GM19239 (cell line): ENCODE measurements around the gene FLAD1.

Source experiments
- DNase-seq: peaks from one replicate; pipeline ENCODE4 v3.0.0; 2011; ENCODE audit warnings: low spot score; ENCODE audit not compliant: insufficient read length
- FAIRE-seq: peaks from 2 replicates; lab custom pipeline; 2011; peaks lifted over from hg19 to GRCh38; lab: Jason Lieb, UNC

FLAD1 gene

DNA sequence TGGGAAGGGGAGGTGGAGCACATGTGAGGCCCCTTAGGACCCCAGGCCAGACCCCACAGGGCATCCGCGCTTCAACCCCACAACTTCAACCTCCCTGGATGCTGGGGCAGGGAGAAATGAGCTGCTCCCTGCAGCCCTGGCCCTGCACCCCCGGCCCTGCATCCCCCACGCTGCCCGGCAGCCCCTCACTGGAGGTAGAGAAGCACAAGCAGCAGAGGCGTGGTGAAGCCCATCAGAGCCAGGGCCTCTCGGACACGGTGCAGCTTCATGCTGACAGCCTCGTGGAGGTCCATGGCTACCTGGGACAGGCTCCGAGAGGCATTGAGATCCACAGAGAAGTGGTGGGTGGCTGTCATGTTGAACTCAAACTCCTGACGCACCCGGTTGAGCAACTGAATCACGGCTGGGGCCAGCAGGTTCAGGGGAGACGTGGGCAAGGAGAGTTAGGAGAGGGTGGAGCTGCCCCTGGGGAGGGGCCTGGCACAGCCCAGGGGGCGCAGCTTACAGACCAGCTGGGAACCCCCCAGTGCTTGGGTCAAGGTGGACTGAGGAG, 47.2 kb downstream of the FLAD1 start:
- no peak for FAIRE-seq
- DNase-seq: no peak

DNA sequence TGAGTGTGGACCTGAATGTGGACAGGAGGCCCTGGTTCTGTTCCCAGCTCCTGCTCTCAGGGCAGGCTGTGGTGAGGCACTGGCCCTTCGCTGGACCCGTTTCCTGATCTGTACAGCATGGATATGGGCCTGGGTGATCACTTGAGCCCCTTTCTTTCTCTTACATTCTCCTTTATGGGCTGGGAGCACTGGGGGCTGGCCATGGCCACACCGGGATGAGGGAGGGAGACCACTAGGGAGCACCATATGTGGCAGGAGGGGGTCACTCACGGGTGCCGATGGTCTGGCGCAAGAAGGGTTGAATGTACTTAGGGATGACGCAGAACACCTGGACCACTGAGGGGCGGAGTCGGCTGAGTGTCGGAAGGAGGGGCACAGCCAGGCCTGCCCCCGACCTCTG, 47.8 kb downstream of the FLAD1 start:
- FAIRE-seq: no peak

DNA sequence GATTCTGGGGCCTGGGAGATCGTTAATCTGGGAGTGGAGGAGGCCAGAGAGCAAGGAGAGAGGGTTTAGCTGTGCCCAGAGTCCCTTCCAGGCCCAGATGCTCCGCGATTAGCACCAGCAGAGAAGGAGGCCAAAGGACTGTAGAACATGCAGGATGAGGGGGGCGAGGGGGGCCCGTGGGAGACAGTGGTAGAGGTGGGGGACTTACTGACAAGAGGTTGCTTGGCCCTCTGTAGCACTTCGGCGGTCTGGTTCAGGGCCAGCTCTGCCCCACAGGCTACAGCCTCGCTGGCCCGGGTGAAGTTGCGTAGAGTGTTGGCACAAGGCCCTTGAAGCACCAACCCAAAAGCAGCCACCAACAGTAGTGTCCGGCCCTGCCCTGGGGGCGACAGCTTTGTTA, 49.7 kb downstream of the FLAD1 start:
- FAIRE-seq (no peak), DNase-seq (no peak)

More for the DNA sequence above, 47.8 kb downstream of the FLAD1 start:
- DNase-seq: no peak

DNA sequence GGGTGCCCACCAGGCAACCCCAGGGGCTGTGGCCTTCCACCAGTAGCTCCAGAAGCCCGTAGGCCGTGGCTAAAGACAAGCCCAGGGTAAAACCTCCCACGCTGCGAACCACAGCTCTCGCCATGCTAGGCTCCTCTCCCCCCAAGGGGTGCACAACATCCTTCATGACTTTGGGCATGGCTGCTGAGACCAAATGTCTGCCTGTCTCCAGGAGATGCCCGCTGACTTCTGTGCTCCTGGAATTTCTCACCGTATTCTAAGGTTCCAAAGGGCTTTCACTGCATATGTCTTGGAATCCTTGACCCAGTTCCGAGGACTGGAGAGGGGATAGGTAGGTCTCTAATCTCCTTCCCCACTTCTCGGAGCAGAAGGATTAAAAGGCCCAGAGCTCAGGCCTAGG, 50.4 kb downstream of the FLAD1 start, which contains the start of the genes DCST1 and DCST2:
DCST1 (plus strand) TSS at position 301 of the 400 bp plus-strand sequence. CDS start 213 bp downstream, outside the sequence.
DCST2 (minus strand) TSS at position 258 of the 400 bp plus-strand sequence; CDS start at position 178, 80 bp downstream.
- FAIRE-seq (no peak), DNase-seq (no peak)

DNA sequence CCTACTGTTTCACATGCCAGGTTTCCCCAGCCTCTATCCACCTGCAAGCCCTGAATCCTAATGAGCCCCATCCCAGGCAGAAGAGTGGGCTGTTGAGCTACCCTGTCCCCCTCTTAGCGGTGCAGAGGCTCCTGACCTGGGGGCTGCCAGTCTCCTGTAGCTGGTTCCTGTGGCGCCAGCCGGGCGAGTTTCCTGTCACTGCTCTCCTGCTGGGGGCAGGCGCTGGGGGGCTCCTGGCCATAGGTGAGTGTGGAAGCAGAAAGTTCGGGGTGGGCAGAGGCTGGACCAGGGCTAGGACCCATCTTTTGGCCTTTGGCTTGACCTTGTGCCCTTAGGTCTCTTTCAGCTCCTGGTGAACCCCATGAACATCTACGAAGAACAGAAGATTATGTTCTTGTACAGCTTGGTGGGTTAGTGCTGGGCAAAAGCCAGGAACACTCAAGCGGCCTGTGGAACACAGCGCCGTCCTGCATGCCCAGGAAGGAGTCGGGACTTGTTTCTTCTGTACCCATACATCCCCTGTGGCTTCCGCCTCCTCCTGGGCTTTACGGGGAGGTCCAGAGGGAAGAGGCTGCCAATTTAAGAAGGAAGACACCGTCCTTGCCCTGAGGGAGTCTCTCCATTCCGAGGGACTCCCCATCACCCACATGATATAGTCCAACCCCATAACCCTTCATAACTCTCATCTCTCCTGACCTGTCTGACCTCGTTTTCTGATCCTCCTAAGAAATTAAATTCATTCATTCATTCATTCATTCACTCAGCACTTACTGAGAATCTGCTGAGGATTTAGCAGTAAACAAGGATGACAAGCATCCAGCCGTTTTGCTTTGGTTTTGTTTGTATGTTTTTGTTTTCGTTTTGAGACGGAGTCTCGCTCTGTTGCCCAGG, 51.4 kb downstream of the FLAD1 start:
- FAIRE-seq (no peak), DNase-seq (no peak)

DNA sequence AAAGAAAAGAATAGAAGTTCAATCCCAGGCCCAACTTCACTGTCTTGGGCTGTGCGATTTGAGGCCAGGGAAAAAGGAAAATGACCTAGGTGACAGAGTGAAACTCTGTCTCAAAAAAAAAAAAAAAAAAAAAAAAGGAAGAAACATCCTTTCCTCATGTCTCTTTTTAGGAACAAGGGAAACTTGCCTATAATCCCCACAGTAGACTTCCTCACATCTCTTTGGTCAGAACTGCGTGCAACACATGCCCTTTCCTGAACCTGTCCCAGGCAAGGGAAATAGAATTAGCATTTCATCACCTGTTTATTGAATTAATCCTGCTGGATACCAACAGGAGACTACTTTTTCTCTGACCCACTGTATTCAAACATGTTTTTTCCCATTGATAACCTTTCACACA, 52.8 kb downstream of the FLAD1 start:
- no peak for FAIRE-seq
- DNase-seq: no peak

DNA sequence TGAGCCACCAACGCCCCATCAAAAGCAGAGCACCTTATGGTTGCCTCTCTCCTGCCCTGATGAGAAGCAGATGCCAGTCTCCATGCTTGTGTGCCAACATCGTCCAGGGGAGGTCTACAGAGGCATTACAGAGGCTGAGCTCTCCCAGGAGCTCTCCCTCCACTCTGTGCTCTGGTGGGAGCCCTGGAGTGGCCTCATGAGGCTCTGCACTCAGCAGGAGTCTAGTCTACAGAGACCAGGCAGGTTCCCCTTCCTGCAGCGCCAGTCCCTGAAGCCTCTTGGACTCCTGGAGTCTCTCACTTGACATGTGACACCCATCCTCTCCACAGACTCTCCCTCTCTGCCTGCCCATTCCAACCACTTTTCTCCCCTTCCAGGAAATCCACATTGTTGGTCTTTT, 53.9 kb downstream of the FLAD1 start:
- DNase-seq: no peak
- FAIRE-seq: no peak

DNA sequence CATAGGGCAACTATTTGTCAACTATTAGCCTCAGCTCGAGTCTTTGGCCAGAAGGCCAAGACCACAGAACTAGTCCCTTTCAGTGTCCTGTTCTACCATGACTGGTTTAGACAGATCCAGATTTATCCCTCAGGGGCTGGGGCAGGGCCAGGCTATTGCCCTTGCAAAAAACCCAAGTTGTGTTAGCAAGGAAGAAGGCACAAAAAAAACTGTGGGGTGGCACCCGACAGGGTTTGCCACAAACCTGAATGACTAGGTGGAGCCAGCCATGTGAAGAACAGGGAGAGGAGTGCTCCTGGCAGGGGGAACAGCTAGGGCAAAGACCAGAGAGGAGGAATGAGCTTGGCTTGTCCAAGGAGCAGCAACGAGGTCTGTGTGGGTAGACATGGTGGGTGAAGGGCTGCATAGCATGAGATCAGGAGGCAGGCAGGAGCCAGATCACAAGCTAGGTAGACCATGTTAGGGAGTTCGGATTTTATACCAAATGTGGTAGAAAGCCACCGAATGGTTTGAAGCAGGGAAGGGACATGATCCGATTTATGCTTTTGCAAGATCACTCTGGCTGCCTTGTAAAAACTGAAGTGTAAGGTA, 54.8 kb downstream of the FLAD1 start:
- no peak for FAIRE-seq
- no peak for DNase-seq

DNA sequence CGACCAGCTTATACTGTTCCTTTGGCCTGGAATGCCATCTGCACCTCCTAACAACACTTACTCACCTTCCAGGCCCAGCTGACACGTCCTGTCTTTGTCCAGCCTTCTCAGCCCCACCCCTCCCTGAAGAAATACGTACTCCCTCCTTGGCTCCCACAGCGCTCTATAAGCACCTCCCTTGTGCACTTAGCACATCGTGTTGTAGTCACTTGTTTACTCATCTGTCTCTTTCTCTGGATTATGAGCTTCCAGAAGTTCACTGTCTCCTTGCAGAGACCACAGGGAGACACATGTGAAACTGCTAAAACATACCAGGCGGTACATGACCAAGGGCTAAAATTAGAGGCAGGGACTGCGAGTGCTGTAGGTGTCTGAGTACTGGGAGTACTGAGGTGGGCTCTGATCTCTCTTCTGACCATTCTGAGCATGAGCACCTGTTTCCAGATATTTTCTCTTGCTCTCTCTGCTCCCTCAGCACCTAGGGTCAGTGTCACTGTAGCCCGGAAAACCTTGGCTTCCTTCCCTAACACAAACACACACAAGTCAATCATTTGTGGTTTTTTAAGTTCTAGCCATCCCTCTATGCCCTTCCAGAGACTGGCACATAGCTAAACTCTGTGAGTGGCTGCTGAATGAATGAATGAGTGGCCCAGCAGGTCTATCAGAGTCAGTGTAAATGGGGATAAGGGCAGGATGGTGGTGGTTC, 55.6 kb downstream of the FLAD1 start:
- FAIRE-seq (no peak), DNase-seq (no peak)

DNA sequence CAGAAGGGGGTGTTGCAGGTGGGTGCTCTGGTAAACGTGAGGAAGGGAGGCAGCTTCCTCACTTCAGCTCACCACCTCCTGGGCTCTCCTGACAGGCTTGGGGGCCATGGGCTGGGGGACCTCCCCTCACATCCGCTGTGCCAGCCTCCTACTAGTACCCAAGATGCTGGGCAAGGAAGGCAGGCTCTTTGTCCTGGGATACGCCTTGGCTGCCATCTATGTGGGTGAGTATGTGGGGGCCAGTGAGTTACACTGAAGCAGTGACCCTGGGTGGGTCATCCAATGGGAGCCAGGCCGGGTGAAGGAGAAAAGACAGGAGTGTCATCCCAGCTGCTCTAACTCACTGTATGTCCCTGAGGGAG, 56.1 kb downstream of the FLAD1 start:
- DNase-seq (no peak), FAIRE-seq (no peak)

DNA sequence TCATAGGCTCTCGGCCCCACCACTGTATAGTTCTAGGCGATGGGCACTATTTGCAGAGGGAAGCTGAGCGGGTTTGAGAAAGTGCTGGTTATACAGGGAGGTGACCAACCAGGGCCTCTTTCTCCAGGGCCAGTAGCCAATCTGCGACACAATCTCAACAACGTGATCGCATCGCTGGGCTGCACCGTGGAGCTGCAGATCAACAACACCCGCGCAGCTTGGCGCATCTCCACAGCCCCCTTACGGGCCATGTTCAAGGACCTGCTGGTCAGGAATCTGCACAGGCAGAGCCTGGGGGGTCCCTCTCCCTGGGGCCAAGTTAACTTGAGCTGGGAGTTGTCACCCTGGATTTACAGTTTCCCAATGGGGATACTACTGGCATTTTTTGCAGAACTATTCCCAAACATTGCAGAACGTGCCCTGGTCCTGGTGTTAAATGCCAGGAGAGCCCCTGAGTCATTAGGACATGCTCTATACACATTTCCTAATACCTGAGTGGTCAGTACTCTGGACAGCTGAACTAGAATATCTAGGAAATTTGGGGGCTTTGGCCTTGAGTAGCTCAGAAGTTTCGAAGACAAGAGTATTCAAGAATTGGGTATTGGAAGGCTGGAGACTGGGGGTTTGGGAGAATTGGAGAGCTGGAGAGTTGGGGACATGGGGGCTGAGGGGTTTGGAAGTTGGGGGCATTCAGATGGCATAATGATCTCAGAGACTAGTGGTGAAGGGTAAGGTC, 57.4 kb downstream of the FLAD1 start:
- DNase-seq (no peak), FAIRE-seq (no peak)
